PFSK-1 (cell line): ENCODE measurements around the gene NACC1.
A peak's percentile ranks its signal among the peaks of the same experiment; 100 is the strongest.

Experiments used
- FOXP2 ChIP-seq: optimal IDR thresholded peaks from 2 replicates; pipeline ENCODE3; 2011; ENCODE audit warnings: borderline replicate concordance, control low read depth, inconsistent platforms; ENCODE audit not compliant: insufficient read depth; ENCODE audit errors: extremely low read length, extremely low read depth
- POLR2AphosphoS5 ChIP-seq: IDR thresholded peaks from 2 replicates; pipeline ENCODE4 v1.6.1; 2012; ENCODE audit warnings: low read depth, mild to moderate bottlenecking, control low read depth, low read length, moderate library complexity
- REST ChIP-seq, 2 experiments: IDR thresholded peaks; 2 replicates each; pipeline versions ENCODE4 v1.6.1 to v1.8.0; 2011 to 2012; ENCODE audit warnings: low read depth in 2 of 2, low read length in 2 of 2, control low read depth in 1 of 2, inconsistent platforms in 1 of 2, mild to moderate bottlenecking in 1 of 2, moderate library complexity in 1 of 2; ENCODE audit not compliant: insufficient read depth in 1 of 2
- SIN3A ChIP-seq: IDR thresholded peaks from 2 replicates; pipeline ENCODE4 v1.6.1; 2012; ENCODE audit warnings: mild to moderate bottlenecking, low read length, moderate library complexity, borderline replicate concordance; ENCODE audit not compliant: insufficient read depth
- TAF1 ChIP-seq: IDR thresholded peaks from 2 replicates; pipeline ENCODE4 v1.6.1; 2012; ENCODE audit warnings: low read length, control low read depth, borderline replicate concordance; ENCODE audit not compliant: insufficient read depth

The NACC1 gene

GRCh38 chr19:13155472-13156359, 37.7 kb downstream of the NACC1 start:
- TF ChIP-seq POLR2AphosphoS5, result no peak; the same call in 1 of the 2 replicates
- no peak for TF ChIP-seq FOXP2
- TF ChIP-seq TAF1, result peak; percentile 39; the same call in 1 of the 2 replicates
- TF ChIP-seq REST (IDR thresholded peaks at IDR 0.05; ENCODE audit: insufficient read depth in 1 of 2, low read depth in 2 of 2, low read length in 2 of 2), result no peak
- no peak for TF ChIP-seq SIN3A

- no peak for TF ChIP-seq POLR2AphosphoS5
- no peak for TF ChIP-seq FOXP2
- no peak for TF ChIP-seq TAF1
- no peak for TF ChIP-seq REST (IDR thresholded peaks at IDR 0.05; ENCODE audit: insufficient read depth in 1 of 2, low read depth in 2 of 2, low read length in 2 of 2)
- no peak for TF ChIP-seq SIN3A
Measured at GRCh38 chr19:13159713-13160112, 41.6 kb downstream of the NACC1 start.

GRCh38 chr19:13160557-13160956, 42.5 kb downstream of the NACC1 start:
- TF ChIP-seq POLR2AphosphoS5 (no peak), REST (IDR thresholded peaks at IDR 0.05; ENCODE audit: insufficient read depth in 1 of 2, low read depth in 2 of 2, low read length in 2 of 2) (no peak), FOXP2 (no peak), SIN3A (no peak), TAF1 (no peak)

- peak; percentile 55; the same call in 1 of the 2 replicates for TF ChIP-seq POLR2AphosphoS5
- peak; percentile 70 for TF ChIP-seq FOXP2
- TF ChIP-seq TAF1, result no peak
Measured at GRCh38 chr19:13162724-13163608, 44.9 kb downstream of the NACC1 start.

- TF ChIP-seq FOXP2, result peak; percentile 11
- 0 out of 2 replicates have a peak, but pooled peaks have one; percentile 23 for TF ChIP-seq TAF1
- TF ChIP-seq REST (IDR thresholded peaks at IDR 0.05; ENCODE audit: insufficient read depth in 1 of 2, low read depth in 2 of 2, low read length in 2 of 2), result no peak
- no peak for TF ChIP-seq SIN3A
- no peak for TF ChIP-seq POLR2AphosphoS5
Measured at GRCh38 chr19:13163609-13164342, 45.7 kb downstream of the NACC1 start.
